GOT3 (cell line): ENCODE data around the gene PLCB2.

Experiments used
- DNase-seq: peaks from one replicate; lab custom pipeline; 2025; ENCODE audit warnings: mixed read lengths; lab: John Stamatoyannopoulos, UW

PLCB2 gene

GRCh38 chr15:40327457-40327856 lies 19.7 kb upstream of the PLCB2 start:
- DNase-seq = no peak

- DNase-seq = no peak
These were observed 18.0 kb upstream of the PLCB2 start for GRCh38 chr15:40325700-40326099.

DNA sequence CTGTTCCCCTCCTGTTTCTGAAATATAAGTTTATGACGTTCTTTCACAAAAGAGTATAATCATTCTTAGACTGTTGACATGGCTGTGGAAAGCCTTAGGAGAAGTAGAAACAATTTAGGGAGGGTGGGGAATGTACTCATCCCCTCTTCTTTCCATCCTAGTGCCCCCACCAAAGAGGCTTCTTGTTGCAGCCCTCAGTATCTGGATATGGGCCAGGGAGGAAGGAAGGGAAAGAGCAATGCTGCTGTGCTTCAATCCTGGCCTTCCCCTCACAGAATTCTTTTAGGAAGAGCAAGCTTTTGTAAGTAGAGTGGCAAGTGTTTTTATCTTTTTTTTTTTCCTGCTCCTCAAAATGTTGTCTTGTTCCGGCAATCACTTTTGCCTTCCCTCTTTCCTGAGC lies 17.5 kb upstream of the PLCB2 start:
- DNase-seq = no peak

DNA sequence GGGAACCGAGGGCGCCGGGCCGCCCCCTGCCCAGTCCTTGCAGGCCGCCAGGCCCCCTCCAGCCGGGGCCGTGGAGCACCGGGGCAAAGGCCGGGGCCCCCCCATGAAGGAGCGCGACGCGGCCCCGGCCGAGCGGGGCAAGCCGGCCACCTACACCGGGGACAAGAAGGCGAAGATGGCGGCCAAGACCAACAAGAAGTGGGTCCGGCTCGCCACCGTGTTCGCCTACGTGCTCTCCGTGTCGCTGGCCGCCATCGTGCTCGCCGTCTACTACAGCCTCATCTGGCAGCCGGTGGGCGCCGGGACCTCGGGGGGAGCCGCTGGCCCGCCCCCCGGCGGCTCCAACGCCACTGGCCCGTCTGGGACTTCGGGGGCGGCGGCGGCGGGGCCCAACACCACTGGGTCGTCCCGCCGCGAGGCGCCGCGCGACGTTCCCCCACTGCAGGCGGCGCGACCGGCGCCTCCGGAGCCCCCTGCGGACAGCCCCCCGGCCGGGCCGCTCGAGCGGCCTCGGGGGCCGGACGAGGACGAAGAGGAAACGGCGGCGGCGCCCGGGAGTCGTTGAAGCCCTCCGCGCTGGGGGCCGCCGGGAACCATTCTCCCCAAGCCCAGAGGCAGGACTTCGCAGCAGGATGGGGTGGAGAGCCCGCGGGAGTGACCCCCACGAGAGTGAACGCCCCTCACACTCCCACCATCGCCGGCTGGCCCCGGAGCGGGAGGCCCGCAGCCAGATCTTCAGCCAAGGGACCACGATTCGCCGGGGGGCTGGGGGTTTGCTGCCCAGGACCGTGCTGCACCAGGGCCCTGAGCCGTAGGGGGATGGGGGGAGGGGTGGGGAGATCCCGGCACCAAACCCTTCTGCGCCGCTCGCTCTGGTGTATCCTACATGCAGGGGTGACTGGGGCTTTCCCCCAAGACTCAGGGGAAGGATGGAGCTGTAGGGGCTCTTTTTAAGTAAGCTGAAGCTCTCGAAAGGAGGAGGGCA lies 16.5 kb upstream of the PLCB2 start:
- DNase-seq = no peak

GRCh38 chr15:40323239-40323952 lies 15.7 kb upstream of the PLCB2 start, which contains the start of gene INAFM2:
Gene INAFM2, plus strand, starts transcription at chr15:40323692. Its CDS starts 364 bp downstream, at chr15:40324056.
- no peak for DNase-seq

DNA sequence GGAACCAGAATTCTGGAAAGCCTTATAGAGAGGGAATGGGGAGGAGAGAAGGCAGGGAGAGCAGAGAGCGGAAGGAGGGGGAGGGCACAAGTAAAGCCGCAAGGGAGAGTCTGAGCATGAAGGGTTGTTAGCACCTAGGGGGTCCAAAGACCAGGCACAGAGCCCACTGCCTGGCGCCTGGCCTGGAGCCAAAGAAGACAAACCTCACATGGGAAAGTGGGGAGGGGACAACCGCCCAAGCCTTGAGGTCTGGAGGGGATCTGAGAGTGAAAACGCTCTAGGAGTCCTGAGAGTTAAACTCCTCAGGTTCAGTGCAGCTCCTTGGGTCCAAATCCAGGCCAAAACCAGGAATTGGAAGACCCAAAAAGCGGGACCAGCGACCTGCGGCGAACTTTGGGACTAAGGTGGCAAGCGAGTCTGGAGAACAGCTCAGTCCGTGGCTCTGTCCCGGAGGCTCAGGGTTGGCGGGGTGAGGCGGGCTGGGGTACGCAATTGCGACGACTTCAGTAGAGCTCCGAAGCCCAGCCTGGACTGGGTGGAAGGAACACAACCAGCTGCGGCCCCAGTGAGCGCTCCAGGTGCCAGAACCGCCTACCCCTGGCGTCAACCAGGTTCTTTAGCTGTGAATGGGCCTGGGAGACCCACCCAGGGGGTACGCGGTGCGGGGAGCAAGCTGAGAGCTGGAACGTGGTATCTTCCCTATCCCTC lies 14.9 kb upstream of the PLCB2 start:
- no peak for DNase-seq

- no peak for DNase-seq
These were observed 13.2 kb upstream of the PLCB2 start for GRCh38 chr15:40320931-40321371.

DNA sequence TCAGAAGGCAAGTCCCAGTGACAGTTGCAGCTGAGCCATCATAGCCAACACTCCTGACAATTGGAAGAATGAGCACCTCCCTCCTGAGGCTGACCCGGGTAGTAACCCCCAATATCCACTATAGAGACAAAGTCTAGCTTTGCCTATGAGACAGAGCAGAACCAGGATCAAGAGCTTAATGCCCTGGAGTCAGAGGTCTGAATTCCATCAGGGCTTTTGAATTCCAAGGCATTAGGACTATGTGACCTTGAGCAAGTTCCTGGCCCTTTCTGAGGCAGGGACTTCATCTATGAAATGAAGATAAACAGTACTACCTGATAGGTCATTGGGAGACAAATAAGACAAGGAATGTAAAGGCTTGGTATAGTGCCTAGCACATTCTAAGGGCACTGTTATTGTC lies 12.7 kb upstream of the PLCB2 start:
- no peak for DNase-seq

DNA sequence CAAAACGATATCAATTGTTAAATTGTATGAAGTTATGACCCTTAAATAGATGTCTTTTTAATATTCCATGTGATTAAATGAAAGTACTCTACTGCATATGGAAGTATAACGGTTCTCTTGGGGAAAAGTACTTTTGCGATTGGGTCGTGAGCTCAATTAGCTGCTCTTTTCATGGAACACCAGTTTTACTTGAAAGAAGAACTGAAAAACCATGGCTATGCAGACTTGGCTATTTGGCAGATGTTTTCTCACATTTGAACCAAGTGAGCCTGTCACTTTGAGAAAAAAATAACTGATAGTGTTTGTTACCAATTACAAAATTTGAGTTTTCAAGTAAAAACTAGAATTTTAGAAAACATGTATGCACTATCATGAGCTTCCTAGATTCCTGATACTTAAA lies 9.8 kb upstream of the PLCB2 start:
- DNase-seq = no peak

DNA sequence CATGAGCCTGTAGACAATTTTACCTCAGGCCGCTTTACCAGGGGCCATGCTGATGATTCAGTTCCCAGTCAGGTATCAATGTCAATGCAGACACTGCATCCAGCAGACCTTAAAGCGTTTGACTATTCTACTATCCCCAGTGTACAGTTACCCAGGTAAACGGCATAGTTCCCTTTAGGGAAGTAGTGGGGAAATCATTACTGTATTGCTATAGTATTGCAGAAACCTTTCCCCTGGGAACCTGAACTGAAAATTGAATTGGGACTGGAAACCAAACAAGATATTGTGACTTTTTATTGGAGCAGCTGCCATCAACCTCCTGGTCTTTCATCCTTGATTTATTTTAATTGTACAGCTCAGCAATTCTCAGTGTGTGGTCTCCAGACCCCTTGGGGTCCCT lies 9.2 kb upstream of the PLCB2 start:
- DNase-seq = no peak

DNA sequence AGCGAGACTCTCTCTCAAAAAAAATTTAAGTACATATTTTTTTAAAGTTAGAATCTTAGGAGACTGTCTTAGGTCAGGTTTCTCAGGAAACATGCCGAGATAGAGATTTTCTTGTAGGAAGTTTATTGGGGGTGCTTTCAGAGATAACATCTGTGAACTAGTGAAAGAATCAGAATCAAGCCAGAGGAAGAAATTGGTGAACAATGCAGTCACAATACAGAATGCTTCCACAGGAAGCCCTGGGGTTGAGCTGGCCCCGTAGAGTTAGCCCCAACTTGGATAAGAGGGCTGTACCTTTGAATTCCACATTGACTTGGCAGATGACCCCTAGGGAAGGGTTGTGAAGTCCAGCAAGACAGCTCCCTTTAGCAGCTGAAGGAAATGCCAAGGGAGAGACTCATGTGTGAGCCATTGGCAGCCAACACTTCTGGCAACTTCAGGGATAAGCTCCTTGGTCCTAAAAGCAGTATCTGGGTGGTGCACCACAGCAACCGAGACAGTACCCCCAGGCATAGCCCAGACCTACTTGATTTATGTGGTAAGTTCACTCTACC lies 7.1 kb upstream of the PLCB2 start:
- no peak for DNase-seq

DNA sequence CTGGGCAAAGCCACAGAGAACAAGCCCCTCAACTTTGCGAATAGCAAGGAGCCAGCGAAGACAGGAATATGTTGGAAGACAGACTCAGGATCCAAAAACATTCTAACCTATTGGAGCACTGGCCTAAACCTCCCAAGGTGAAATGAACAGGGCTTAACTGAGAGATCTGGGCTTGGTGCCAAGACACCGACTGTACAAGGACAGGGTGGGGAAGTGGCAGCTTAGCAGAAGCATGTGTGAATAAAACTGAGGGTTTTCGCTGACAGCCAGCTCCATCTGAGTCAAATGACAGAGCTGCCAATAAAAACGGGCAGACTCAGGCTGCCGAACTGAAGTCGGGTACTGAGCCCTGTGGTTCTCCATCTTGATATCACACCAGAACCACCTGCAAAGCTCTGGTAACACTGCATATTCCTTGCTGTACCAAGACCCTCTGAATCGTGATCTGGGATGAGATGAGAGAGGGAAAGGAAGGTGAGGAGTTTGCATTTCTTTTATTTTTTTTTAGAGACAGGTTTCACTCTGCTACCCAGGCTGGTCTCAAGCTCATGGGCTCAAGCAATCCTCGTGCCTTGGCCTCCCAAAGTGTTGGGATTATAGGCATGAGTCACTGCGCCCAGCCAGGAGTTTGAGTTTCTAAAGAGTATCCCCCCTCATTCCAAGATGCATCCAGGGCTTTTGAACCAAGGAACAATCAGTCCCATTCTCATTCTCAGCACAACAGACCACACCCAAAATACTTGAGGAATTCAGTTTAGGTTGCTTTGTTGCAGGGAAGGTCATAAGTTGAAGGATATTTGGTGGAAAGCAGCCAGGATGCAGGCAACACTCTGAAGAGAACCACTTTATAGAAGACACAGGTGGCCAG lies 6.0 kb upstream of the PLCB2 start:
- no peak for DNase-seq

DNA sequence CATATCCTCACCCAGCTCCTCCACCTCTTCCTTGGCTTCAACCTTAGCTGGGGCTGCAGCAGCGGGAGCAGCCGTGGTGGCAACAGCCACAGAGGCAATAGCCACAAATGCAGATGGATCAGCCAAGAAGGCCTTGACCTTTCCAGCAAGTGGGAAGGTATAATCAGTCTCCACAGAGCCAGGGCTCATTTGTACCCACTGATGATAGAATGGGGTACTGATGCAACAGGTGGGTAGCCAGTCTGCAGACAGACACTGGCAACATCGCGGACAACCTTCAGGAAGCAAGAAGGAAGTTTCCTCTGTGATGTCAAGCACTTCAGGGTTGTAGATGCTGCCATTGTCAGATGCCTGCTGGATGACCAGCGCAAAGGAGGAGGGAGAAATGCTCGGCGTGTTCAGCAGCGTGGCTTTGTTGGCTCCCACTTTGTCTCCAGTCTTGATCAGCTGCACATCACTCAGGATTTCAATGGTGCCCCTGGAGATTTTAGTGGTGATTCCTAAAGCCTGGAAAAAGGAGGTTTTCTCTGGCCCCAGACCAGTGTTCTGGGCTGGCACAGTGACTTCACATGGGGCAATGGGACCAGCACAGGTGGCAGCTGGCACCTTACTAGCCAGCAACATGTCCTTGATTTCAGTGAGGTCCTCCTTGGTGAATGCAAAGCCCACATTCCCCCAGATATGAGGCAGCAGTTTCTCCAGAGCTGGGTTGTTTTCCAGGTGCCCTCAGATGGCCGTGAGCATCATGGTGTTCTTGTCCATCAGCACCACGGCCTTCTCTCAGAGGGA lies 4.8 kb upstream of the PLCB2 start:
- no peak for DNase-seq

GRCh38 chr15:40310993-40311392 lies 3.3 kb upstream of the PLCB2 start:
- no peak for DNase-seq

DNA sequence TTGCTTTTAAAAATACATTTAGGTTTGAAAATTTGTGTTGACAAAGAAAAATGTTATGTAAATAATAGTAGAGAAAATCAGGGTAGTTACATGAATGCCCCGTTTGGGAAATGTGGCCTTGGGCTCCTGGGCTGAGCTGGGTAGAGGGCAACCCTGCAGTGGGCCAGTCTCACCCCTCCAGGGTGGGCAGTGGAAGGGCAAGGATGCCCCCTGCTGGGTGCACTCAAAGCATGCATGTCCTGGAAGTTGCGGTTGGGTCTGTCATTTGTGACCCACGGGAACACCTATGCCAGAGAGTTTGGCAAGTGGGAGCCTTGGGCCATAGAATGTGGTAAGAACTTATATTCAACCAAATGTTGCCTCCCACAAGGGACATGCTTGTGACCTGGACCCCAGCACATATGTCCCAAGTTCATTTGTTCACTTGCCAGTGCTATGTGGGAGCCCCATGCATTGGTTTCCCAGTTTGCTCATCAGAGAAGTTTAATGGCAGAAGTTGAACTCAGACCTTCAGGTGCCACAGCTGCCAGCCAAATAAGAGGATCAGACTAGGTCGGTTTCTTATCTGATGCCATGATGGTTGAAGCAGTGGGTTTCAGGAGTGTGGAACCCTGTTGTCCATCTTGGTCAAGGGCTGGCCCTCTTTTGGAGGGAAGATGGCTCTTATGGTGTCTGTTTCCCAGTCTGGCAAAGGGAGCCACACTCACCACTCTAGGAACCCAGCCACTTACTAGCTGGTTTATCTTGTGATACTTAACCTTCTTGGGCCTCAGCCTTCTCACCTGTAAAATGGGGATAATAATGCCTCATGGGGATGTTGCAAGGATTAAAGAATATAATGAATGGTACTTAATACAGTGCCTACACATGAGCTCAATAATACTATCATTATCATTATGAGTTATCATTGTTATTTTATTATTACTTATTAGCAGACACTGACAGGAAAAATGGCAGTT lies 2.5 kb upstream of the PLCB2 start:
- no peak for DNase-seq

DNA sequence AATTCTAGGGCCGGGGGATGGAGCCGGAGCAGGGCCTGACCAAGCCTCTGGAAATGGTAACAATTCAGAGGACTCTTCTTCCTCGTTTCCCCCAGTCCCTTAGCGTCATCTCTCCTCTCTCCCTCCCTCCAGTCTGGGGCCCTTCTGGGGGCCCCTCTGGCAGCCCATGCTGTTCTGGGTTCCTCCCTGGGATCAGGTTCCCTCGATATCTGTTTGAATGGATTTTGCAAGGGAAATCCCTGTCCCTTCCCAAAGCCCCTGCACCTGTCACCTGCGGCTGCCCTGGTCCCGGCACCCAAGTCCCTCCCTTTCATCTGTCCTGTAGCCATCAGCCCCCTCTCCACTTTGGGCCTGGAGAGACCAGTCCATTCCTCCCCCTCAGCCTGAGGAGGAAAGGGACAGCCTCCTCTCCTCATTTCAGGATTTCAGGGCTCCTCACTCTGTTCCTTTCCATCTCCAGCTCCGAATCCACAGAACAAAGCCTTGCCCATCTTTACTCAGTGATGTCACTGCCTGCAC lies 1.7 kb upstream of the PLCB2 start:
- DNase-seq = no peak

GRCh38 chr15:40306908-40307307 lies 827 bp downstream of the PLCB2 start:
- no peak for DNase-seq

DNA sequence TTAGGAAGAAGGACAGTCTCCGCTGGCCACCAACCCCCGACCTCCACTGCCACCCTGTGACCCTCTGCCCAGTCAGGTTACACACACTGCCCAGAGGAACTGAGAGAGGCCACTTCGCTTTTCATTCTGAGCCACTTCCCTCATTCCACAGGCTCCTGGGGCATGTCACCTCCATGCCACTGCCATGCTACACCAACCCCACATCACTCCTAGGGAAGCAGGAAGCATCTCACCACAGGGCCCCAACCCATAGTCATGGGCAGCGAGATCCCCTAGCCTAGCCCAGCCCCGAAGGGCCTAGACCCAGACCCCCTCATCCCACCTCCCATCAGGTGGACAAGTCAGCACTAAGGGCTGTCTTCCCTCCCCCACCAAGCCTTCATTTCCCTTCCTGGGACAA lies 1.4 kb downstream of the PLCB2 start:
- DNase-seq = no peak

GRCh38 chr15:40305281-40305680 lies 2.5 kb downstream of the PLCB2 start:
- DNase-seq = no peak
